ENCODE measurements around the gene DNAJB9. TPM values are rescaled to one million over a fixed set of nuclear protein-coding genes. Genes with fewer than 3 reads are reported as not detected.

DNAJB9 gene
- total and polyA plus RNA-seq, 2 experiments from 2014 or later = 7.3 to 16.0 TPM

GRCh38 chr7:108586274-108586710, 16.6 kb downstream of the DNAJB9 start (continued):
- TF ChIP-seq ZNF462 (CRISPR knock-in tag; IDR thresholded peaks at IDR 0.05) (no peak), ZNF114 (CRISPR knock-in tag; IDR thresholded peaks at IDR 0.05) (no peak), STAT1 (IDR thresholded peaks at IDR 0.05; ENCODE audit: unreplicated experiment) (no peak)

GRCh38 chr7:108589199-108589598, 19.5 kb downstream of the DNAJB9 start:
- ATAC-seq (no peak), DNase-seq (ENCODE audit: low spot score) (no peak)
- TF ChIP-seq POLR2AphosphoS5 (IDR thresholded peaks at IDR 0.05; ENCODE audit: low read depth) = no peak
- TF ChIP-seq ETS1 (IDR thresholded peaks at IDR 0.05) = no peak
- no peak for TF ChIP-seq ZNF331 (CRISPR knock-in tag; IDR thresholded peaks at IDR 0.05; ENCODE audit: low read depth)
- Histone ChIP-seq H3K4me2 (no peak overlapping the region), H3K4me1 (ENCODE audit: insufficient read depth) (peaks cover 8% of the 10 kb centered on the region; the same call in 1 of the 2 replicates), H3K79me2 (replicated peaks; ENCODE audit: insufficient read depth) (no peaks in the 10 kb centered on the region), H3F3A (replicated peaks; ENCODE audit: low read depth) (no peaks in the 10 kb centered on the region), H3K36me3 (ENCODE audit: insufficient read depth) (no peaks in the 10 kb centered on the region), H3K27ac (ENCODE audit: low read depth) (no peak overlapping the region), H4K20me1 (replicated peaks; ENCODE audit: insufficient read depth) (no peaks in the 10 kb centered on the region), H3K4me3 (no peak overlapping the region), H3K27me3 (ENCODE audit: insufficient read depth) (no peaks in the 10 kb centered on the region), H2AFZ (no peak overlapping the region), H3K9me2 (ENCODE audit: insufficient read depth) (no peaks in the 10 kb centered on the region; the same call in 1 of the 2 replicates)
- Mint-ChIP-seq H3K36me3 (ENCODE audit: low read depth) (no peaks in the 10 kb centered on the region), H3K4me1 (peaks cover 16% of the 10 kb centered on the region), H3K9me3 (no peaks in the 10 kb centered on the region), H3K27me3 (ENCODE audit: insufficient read depth, low read depth, poor library complexity) (peaks cover 1% of the 10 kb centered on the region), H3K27ac (no peak overlapping the region), H3K4me3 (no peak overlapping the region)
